Measurements from ENCODE around the gene HBS1L.

Gene HBS1L

DNA sequence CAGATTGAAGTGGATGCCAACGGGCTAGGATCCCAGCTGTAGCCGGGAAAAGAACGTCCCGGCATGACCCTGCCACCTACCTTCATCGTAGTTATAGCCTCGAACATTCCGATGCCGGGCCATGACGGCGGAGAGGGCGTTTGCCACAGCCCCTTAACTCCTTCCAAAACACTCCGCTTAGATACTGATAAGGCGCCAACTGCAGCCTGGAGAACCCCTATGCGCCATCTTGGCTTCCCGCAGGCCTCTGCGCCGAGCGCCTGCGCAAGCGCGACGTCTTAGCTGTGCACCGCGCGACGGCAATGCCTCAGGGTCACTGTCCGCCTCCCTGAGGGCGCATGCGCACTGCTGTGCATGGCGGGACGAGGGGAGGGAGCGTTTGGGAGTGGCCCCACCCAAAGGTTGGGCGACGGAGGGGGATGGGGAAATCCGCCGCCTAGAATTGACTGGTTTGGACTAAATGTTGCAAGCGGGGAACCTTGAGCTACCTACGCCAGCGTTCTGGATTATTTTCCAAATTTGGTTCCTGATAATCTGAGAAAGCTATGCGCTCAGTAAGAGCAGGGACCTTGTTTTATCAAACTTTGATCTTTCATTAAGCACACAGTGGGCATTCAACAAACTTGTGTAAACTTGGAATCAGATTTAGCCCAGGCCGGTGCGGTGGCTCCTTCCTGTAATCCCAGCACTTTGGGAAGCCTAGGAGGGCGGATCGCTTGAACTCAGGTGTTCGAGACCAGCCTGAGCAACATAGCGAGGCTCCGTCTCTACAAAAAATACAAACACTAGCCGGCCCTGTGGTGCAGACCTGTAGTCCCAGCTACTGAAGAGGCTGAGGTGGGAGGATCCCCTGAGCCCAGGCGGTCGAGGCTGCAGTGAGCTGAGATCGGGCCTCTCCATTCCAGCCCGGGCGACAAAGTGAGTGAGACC, at the start of gene HBS1L:
Gene HBS1L, minus strand, starts transcription at position 254 of the 930 bp plus-strand sequence. Its CDS starts 131 bp downstream, at position 123.
- peak; percentile 77 for DNase-seq (ENCODE audit: low read depth)

DNA sequence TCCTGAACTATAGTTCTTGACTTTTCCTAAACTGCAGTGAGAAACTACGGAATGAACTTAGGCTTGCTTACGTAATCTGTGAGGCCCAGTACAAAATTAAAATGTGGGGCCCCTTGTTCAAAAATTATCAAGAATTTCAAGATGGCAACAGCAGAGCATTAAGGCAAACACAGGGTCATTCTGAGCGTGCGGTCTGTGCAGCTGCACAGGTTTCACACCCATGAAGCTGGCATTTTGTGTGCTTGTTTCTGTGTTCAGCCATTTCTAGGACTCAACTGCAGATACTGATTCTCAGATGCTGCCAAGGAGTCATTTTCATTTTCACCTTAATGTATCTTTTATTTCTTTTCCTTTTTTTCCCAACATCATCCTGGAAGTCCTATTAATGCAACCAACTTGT, 49.6 kb upstream of the HBS1L start:
- DNase-seq (ENCODE audit: low read depth), result no peak

DNA sequence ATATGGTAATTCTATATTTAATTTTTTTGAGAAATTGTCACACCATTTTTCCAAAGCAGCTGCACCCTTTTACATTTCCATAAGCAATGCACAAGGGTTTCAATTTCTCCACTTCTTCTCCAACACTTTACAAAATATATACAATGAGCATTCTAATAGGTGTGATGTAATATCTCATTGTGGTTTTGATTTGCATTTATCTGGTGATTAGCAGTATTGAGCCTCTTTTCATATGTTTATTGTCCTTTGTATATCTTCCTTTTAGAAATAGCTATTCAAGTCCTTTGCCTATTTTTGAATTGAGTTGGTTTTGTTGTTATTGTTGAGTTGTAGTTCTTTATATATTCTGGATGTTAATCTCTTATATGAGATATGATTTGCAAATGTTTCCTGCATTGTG, 47.6 kb upstream of the HBS1L start:
- DNase-seq (ENCODE audit: low read depth), result no peak

DNA sequence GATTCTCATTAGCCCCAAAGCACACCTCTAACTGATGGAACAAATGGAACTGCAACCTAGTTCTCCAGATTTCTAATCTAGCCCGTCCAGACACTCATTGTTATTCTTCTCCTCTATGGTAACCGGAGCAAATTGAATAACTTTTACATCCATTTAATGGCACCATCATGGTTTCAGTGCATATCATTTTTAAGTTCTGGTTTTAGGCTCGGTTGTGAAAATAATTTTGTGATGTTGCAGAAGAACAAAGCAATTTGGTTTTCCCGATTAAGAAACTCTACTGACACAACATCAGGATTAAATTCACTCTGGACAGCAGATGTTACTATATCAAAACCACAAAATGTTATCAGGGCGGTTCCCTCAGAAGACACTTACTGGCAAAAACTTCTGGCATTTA, 42.5 kb upstream of the HBS1L start:
- DNase-seq (ENCODE audit: low read depth), result no peak

DNA sequence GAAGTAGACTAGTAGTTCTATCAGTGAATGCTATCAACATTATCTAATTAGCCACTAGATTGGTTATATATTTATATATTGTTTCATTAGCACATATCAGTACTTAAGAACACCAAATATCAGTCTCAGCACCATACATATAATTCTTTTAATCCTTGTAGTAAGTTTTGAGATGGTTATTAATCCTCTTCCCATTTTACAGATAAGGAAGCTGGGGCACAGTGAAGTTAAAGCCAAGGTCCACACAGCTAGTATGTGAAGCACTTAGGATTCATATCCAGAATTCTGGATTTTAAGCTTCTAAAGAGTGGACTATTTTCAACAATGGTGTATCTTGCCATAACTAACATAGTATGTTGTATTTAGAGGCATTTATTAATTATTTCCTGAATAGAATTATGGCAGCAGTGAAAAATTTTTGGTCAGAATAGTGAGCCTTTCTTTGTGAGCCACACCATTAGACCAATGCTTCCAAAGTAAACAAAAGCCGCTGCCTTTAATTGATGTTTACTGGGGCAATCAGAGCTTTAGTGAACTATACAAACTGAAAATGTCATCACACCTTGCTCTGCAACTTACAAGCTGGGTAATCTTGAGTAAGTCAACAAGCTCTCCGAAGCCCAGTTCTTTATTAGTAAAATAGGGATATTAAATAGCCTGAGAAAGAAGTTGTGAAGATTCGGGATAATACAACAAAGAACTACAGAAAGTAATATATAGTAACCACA, 41.9 kb upstream of the HBS1L start:
- DNase-seq (ENCODE audit: low read depth), result no peak

DNA sequence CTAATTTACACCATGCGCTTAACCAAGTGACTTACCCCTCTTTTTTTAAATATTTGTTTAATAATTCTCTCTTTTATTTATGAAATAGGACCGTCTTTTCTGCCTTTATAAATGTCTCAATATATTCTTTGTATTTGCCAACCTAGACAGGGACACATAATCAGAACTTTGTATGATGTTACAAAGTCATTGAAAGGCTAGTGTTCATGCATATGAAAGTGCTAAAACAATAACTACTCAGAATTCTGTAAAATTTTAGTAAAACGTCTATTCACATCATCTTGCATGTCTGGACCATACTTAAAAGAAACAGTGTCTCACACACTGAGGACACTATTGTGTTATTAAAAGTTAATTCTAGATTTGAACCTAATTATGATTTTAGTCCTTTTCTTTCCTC, 41.1 kb upstream of the HBS1L start:
- no peak for DNase-seq (ENCODE audit: low read depth)

DNA sequence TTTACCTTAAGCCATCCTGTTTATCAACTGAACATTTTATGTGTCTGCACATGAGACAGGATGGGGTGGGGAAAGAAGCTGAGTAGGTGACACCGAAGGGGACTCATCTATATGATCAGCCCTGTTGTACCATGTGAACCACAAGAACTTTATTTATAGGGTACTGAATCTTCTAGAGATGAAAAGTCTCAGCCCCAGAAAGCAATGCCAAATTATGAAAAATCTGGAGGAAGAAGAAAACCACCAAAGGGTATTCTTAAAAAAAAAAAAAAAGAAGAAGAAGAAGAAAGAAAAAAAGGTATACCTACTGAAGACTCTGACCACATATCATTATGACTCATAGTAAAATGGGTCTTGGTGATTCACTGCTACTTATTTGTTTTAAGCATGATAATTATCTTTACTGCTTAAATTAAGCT, 39.8 kb upstream of the HBS1L start:
- no peak for DNase-seq (ENCODE audit: low read depth)

DNA sequence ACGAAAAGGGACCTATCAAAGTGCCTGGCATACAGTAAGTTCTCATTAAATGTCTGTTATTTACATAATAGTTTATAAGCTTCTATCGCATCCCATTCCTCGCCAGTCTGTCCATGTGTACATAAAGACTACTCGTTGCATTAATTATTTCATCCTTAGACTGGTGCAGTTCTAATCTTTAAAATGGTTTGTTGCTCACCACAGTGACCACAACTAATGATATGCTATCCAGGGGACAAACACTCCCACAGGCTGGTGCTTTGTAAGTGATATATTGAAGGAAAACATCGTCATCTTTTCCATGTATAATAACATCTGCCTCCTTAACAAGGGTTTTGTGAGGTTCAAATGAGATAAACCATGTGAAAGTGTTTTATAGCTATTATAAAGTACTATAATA, 39.0 kb upstream of the HBS1L start:
- no peak for DNase-seq (ENCODE audit: low read depth)

DNA sequence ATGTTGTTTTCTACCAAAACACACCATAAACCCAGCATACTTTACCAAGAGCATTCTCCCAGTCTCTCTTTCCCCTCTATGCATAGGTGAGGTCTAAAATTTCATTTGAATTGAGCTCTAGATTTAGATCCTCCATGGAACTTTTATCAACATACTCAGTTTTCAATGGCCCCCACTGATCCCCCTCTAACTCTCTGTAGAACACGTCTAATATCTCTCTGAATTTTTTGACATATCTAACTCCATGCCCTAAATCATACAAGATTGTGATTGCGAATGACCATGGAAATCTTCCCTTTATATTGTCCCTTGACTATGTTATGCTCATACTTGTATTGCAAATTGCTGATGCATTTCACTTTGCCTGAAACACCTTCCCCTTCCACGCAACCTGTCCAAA, 38.1 kb upstream of the HBS1L start:
- no peak for DNase-seq (ENCODE audit: low read depth)

DNA sequence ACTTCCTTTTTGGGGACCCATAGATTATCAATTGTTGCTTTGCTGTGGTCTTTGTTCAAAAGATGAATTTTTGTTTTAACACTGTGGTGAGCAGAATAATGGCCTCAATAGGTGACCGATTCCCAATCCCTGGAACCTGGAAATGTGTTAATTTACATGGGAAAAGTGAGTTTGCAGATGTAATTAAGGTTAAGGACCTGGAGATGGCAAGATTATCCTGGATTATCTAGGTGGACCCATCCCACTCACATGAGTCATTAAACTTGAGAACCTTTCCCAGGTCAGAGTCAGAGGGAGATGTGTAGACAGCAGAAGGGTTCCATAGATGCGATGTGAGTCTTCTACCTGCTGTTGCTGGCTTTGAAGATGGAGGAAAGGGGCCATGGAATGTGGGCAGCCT, 36.2 kb upstream of the HBS1L start:
- no peak for DNase-seq (ENCODE audit: low read depth)

DNA sequence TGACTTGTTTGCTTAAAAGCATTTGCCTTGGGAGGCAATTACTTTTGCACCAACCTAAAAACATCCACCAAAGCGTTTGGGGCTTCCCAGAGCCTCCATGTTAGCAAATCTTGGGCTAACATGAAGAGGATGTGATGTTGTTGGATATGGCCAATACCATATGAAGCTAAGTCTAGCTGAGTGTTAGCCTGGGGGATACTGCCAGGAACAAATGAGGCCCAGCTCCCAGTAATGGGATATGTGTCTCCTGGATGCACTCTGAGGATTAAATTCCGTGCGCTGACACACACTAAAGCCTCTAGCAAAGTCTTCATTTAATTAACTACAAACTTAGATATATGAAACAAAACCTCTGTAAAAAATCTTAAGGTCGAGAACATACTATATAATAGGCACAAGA, 35.3 kb upstream of the HBS1L start:
- no peak for DNase-seq (ENCODE audit: low read depth)

DNA sequence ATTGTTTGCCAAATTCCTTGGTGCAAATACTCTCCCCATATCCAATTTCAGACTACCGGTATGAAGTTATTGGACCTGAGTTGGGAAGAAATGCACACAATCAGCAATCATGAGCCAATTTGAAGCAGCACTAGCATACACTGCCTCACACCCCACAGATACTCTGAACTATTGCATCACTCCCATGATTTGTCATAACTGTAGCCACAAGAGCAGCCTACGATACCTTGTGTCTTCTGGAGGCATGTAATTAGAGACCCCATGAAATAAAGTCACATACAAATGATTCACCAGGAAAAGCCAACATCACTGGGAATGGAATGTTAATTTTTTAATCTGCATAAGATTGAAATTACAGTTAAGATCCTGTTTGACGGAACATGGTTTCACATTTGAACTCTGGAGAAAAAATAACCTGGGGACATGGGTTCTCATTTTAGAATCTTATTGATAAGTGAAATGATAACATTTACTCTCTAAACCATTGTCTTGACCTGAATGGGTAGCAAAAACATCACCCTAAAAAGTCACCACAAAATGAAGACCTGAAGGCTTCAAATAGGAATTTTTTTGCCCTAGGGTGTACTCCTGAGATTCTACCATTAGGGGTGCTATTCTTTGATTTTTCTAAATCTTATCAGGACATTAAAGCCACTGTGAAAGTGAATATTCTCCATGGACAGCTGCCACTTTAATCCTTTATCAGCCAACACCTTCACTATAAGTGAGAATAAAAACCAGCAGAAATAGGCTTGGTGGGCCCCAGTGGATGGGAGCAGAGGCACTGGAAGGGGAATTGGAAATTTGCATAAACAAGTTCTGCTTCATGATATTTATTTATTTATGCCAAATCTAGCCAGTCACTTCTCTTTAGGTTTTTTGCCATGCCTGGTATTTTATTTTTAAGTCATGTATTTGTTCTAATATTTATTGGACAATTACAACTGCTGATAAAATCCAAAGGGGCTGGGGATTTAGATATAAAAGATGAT, 34.5 kb upstream of the HBS1L start:
- DNase-seq (ENCODE audit: low read depth), result peak; percentile 1

DNA sequence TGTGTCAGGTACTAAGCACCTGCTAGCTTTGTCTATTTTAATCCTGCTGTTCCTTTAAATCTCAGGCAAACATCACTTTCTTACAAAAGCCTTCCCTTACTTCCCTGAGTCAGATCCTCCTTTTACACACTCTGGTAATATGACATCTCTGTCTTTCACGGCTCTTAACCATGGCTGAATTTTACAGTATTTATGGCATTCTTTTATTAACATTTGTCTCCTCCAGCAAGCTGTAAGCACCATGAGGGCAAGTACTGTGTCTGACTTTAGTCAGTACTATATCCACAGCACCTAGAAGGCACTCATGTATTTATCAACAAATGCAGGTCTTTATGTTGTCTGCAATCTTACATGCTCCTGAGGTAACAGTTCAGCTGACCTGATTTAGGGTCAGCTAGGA, 33.7 kb upstream of the HBS1L start:
- DNase-seq (ENCODE audit: low read depth), result no peak

DNA sequence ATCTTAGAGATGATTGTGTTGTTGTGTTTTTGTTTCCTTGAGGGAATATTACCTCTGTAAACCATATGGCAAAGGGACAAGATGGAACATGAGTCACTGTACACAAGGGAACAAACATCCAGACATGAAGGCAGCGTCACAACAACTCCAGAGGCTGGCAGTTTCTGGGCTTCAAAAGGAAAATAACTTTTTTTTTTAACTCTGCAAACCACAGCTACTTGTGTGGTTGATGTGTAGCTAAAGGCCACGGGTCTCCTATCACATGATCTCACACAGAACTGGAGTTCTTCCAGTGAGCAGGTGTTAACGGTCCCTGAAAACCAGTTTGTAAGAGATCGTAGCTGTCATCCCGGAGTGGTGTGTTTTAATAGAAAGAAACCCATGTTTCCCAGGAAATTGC, 33.2 kb upstream of the HBS1L start:
- no peak for DNase-seq (ENCODE audit: low read depth)

DNA sequence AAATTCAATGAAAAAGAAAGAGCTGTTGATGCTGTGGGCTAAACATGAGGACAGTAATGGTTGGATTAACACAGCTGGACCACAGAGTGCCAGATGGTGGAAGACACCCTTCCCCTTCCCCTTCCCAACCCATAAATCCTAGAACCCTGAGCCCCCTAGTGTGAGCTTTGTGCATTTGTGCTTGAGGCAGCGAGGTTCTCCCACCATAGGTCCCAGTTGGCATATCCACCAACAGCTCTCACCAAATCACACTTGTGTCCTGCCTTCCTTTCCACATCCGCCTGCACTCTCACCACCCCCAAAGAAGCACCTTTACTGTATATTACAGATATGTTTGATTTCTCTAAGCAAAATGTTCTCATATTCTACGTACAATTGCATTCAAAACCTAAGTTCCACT, 32.8 kb upstream of the HBS1L start:
- DNase-seq (ENCODE audit: low read depth), result no peak

DNA sequence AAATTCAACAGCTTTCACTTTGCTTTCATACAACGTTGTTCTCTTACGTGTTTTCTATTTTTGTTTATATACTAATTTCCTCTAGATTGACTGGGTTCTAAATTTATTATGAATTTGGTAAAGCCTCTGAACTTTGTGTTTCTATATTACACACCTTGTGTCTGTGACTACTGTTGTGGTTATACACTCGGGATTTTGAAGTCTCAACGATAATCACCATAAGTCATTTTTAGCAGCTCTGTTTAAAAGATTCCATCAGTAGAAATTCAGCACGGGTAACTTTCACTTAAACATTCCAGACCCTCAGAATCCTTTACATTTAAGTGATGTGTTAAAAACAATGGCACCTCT, 31.8 kb upstream of the HBS1L start:
- no peak for DNase-seq (ENCODE audit: low read depth)

DNA sequence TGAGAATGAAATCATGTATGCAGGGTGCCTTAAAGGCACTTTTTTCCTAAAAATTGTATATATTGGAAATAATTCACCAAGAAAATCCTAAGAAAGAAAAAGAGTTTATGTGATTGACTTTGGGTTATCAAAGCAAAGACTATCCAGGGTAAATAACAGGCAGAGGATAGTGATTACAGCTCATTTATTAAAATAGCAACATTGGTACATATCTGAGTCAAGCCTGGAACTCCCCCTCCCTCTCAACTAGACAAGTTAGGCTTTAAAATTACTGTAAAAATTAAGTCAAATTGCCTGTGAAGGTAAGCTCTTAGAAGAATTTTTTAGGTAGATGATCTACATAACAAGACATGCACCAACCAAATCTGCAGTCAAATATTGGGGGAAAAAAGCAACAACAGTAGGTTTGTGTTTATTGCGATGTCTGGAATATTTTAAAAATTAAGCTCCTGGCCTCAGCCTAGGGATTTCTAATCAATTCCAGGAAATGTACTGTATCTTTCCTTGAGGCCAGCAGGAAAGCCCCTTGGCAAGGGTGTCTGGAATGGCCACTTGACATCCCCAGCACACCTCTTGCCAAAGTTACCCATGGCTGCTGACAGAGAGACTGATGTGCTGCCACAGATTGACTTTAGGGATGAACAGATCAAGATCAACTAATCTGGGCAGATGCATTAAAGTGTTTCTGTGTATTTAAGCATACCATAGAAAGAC, 31.2 kb upstream of the HBS1L start:
- no peak for DNase-seq (ENCODE audit: low read depth)

DNA sequence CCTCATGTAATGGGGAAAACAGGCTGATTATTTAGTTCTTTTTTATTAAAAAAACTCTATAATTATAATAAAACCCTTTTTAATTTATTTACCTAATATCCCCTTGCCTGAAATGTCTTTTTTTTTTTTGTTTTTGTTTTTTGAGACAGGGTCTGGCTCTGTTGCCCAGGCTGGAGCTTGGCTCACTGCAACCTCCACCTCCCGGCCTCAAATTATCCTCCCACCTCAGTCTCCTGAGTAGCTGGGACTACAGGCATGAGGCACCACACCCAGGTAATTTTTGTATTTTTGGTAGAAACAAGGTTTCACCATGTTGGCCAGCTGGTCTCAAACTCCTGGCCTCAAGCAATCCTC, 30.3 kb upstream of the HBS1L start:
- DNase-seq (ENCODE audit: low read depth), result no peak

DNA sequence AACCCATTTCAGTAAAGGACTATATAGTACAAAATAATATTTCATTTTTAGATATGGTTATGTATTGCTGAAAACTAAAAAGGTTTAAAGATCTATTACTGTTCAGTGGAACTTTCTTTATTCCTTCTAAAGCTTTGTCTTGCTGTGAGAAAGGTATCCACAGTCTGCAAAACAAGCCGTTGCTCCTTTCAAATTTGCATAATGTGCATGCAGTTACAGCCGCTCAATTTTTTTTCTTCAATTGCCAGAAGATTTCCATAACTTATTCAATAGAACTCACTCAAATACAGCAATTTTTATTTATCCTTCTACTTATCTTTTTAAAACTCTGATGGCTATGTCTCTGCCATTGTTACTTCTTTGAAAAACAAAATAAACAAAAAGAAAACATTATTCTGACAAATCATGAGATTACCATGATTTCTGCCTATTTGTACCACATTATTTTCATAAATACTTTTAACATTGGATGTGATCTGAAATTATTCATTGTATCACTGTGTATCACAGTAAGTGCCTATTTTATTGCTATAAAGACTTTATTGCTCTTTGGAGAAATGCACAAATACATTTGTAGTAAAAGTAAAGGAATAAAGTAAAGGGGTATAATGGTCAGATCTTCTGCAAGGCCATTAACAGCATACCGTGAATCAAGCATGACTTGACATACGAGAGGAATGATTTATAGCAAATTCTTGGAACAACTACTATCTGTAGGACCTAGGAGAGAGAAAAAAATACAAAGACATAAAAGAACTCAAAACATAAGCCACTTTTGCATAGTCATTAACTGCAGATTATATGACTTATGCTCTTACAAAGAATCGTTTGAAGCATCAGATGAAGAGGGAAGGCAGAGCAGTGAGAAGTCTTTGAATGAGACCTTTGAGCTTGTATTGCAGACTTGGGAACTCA, 29.6 kb upstream of the HBS1L start:
- DNase-seq (ENCODE audit: low read depth), result no peak

DNA sequence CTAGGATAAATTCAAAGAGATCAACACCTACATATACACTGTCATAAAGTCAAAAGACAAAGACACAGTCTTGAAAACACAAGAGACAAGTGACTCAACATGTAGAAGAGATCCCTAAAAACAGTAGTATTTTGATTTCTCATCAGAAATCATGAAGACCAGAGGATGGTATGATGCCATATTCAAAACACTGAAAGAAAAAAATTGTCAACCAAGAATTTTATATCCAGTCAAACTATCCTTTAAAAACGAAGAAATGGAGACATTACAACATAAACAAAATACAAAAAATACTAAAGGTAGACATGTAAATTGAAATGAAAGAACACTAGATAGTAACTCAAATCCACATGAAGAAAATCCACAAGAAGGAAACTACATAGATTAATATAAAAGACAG, 27.3 kb upstream of the HBS1L start:
- no peak for DNase-seq (ENCODE audit: low read depth)

DNA sequence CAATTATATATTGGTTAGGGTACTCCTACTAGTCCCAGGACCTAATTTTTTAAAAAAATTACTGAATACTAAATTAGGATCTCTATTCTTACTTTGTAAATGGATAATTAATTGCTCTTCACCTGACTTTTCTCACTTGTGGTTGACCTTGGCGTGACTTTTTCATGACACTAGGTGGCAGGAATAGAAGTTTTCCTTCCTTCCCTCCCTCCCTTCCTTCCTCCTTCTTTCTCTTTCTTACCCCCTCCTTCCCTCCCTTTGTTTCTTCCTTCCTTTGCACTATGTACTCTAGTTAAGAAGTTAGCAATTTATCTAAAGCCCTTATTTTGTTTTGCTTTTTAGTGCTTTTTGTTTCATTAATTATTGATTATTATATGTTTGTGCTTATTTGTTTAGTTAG, 20.4 kb upstream of the HBS1L start:
- DNase-seq (ENCODE audit: low read depth), result no peak
